Measurements from ENCODE around the gene PRODH.
"Not testable (repeated sequence)": the region's sequence is repeated elsewhere in the genome, so short reads cannot be mapped to it uniquely, and the experiment has no call there.

- TF ChIP-seq OSR1 (CRISPR knock-in tag; IDR thresholded peaks at IDR 0.05); ARNTL (CRISPR knock-in tag; IDR thresholded peaks at IDR 0.05; ENCODE audit: borderline replicate concordance, low read depth); CREB5 (CRISPR knock-in tag; IDR thresholded peaks at IDR 0.05; ENCODE audit: low read depth); ZNF70 (CRISPR knock-in tag; IDR thresholded peaks at IDR 0.05); CSRNP3 (CRISPR knock-in tag; IDR thresholded peaks at IDR 0.05); PPARA (CRISPR knock-in tag; IDR thresholded peaks at IDR 0.05; ENCODE audit: borderline replicate concordance); ZFP30 (CRISPR knock-in tag; IDR thresholded peaks at IDR 0.05); ISL1 (CRISPR knock-in tag; IDR thresholded peaks at IDR 0.05): not testable (repeated sequence)
- TF ChIP-seq, protein P1, sequence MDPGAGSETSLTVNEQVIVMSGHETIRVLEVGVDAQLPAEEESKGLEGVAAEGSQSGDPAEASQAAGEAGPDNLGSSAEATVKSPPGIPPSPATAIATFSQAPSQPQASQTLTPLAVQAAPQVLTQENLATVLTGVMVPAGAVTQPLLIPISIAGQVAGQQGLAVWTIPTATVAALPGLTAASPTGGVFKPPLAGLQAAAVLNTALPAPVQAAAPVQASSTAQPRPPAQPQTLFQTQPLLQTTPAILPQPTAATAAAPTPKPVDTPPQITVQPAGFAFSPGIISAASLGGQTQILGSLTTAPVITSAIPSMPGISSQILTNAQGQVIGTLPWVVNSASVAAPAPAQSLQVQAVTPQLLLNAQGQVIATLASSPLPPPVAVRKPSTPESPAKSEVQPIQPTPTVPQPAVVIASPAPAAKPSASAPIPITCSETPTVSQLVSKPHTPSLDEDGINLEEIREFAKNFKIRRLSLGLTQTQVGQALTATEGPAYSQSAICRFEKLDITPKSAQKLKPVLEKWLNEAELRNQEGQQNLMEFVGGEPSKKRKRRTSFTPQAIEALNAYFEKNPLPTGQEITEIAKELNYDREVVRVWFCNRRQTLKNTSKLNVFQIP (CRISPR knock-in tag; IDR thresholded peaks at IDR 0.05; ENCODE audit: borderline replicate concordance, low read depth): not testable (repeated sequence)
- TF ChIP-seq, protein P2, sequence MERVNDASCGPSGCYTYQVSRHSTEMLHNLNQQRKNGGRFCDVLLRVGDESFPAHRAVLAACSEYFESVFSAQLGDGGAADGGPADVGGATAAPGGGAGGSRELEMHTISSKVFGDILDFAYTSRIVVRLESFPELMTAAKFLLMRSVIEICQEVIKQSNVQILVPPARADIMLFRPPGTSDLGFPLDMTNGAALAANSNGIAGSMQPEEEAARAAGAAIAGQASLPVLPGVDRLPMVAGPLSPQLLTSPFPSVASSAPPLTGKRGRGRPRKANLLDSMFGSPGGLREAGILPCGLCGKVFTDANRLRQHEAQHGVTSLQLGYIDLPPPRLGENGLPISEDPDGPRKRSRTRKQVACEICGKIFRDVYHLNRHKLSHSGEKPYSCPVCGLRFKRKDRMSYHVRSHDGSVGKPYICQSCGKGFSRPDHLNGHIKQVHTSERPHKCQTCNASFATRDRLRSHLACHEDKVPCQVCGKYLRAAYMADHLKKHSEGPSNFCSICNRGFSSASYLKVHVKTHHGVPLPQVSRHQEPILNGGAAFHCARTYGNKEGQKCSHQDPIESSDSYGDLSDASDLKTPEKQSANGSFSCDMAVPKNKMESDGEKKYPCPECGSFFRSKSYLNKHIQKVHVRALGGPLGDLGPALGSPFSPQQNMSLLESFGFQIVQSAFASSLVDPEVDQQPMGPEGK (CRISPR knock-in tag; IDR thresholded peaks at IDR 0.05; ENCODE audit: borderline replicate concordance): not testable (repeated sequence)
- TF ChIP-seq, protein P3, sequence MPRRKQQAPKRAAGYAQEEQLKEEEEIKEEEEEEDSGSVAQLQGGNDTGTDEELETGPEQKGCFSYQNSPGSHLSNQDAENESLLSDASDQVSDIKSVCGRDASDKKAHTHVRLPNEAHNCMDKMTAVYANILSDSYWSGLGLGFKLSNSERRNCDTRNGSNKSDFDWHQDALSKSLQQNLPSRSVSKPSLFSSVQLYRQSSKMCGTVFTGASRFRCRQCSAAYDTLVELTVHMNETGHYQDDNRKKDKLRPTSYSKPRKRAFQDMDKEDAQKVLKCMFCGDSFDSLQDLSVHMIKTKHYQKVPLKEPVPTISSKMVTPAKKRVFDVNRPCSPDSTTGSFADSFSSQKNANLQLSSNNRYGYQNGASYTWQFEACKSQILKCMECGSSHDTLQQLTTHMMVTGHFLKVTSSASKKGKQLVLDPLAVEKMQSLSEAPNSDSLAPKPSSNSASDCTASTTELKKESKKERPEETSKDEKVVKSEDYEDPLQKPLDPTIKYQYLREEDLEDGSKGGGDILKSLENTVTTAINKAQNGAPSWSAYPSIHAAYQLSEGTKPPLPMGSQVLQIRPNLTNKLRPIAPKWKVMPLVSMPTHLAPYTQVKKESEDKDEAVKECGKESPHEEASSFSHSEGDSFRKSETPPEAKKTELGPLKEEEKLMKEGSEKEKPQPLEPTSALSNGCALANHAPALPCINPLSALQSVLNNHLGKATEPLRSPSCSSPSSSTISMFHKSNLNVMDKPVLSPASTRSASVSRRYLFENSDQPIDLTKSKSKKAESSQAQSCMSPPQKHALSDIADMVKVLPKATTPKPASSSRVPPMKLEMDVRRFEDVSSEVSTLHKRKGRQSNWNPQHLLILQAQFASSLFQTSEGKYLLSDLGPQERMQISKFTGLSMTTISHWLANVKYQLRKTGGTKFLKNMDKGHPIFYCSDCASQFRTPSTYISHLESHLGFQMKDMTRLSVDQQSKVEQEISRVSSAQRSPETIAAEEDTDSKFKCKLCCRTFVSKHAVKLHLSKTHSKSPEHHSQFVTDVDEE (CRISPR knock-in tag; IDR thresholded peaks at IDR 0.05): not testable (repeated sequence)
Observed at GRCh38 chr22:18972591-18972990, 36.5 kb upstream of the PRODH start.

Data from SK-N-SH treated with all-trans-retinoic acid at 6 μM for 48 hours (cell line).